ENCODE data around the gene MYH9.

Gene MYH9

GRCh38 chr22:36317658-36318271 is 70.0 kb downstream of the MYH9 start:
- Histone ChIP-seq H3K27ac (peak overlapping the region in 5 of 11 experiments; percentile 7 to 42 (median 28); a peak in 5 of 22 replicates), H3K4me1 (peaks cover 0 to 88% (median 57%) of the 10 kb centered on the region in 10 experiments; a peak in 17 of 20 replicates), H3K9me3 (replicated peaks in 1 of 11) (no peaks in the 10 kb centered on the region), H3K36me3 (peaks cover 97 to 100% (median 100%) of the 10 kb centered on the region in 11 experiments), H3K4me3 (no peak overlapping the region), H4K20me1 (peaks cover 28 to 100% (median 100%) of the 10 kb centered on the region in 11 experiments; a peak in 21 of 22 replicates), H3K4me2 (peak overlapping the region in 5 of 11 experiments; percentile 4 to 33 (median 5); a peak in 6 of 22 replicates), H3K9ac (peak overlapping the region in 1 of 11 experiments; percentile 16; a peak in 3 of 22 replicates), H3K27me3 (no peaks in the 10 kb centered on the region; a peak in 1 of 22 replicates)
- TF ChIP-seq Cebpa-rat (IDR thresholded peaks at IDR 0.05): no peak

- Histone ChIP-seq H3K9ac (peak overlapping the region in 4 of 11 experiments; percentile 22 to 41 (median 31); a peak in 5 of 22 replicates), H3K27ac (peak overlapping the region in 4 of 11 experiments; percentile 8 to 49 (median 36); a peak in 5 of 22 replicates), H3K9me3 (replicated peaks in 1 of 11) (no peaks in the 10 kb centered on the region), H3K4me1 (peaks cover 0 to 76% (median 62%) of the 10 kb centered on the region in 10 experiments; a peak in 17 of 20 replicates), H3K27me3 (no peaks in the 10 kb centered on the region), H3K4me3 (no peak overlapping the region), H4K20me1 (peaks cover 17 to 100% (median 100%) of the 10 kb centered on the region in 11 experiments; a peak in 21 of 22 replicates), H3K36me3 (peaks cover 97 to 100% (median 100%) of the 10 kb centered on the region in 11 experiments), H3K4me2 (peak overlapping the region in 8 of 11 experiments; percentile 28 to 81 (median 68); a peak in 14 of 22 replicates)
- no peak for TF ChIP-seq Cebpa-rat (IDR thresholded peaks at IDR 0.05)
Measured at GRCh38 chr22:36316419-36316818, 71.3 kb downstream of the MYH9 start.

DNA sequence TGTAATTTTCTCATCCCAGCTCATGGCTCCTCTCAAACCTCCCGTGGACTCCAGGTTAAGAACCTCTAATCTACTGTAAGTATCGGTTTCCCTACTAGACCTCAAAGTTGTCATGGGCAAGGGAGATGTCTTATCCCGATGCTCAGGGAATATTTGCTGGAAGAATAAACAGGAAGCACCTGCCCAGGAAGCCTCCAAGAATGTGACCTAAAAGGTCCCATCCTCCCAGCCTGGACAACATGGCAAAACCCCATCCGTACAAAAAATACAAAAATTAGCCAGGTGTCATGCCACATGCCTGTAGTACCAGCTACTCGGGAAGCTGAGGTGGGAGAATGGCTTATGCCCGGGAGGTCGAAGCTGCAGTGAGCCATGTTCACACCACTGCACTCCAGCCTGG is 72.4 kb downstream of the MYH9 start:
- Histone ChIP-seq H3K4me2 (peak overlapping the region in 8 of 11 experiments; percentile 38 to 81 (median 68); a peak in 15 of 22 replicates), H3K27ac (peak overlapping the region in 8 of 11 experiments; percentile 3 to 83 (median 68); a peak in 10 of 22 replicates), H3K9ac (peak overlapping the region in 6 of 11 experiments; percentile 0 to 41 (median 25); a peak in 9 of 22 replicates), H3K4me3 (no peak overlapping the region), H4K20me1 (peaks cover 17 to 100% (median 100%) of the 10 kb centered on the region in 11 experiments; a peak in 21 of 22 replicates), H3K9me3 (replicated peaks in 1 of 11) (no peaks in the 10 kb centered on the region), H3K4me1 (peaks cover 0 to 69% (median 62%) of the 10 kb centered on the region in 10 experiments; a peak in 17 of 20 replicates), H3K27me3 (no peaks in the 10 kb centered on the region), H3K36me3 (peaks cover 98 to 100% (median 100%) of the 10 kb centered on the region in 11 experiments)
- TF ChIP-seq Cebpa-rat (IDR thresholded peaks at IDR 0.05): no peak

DNA sequence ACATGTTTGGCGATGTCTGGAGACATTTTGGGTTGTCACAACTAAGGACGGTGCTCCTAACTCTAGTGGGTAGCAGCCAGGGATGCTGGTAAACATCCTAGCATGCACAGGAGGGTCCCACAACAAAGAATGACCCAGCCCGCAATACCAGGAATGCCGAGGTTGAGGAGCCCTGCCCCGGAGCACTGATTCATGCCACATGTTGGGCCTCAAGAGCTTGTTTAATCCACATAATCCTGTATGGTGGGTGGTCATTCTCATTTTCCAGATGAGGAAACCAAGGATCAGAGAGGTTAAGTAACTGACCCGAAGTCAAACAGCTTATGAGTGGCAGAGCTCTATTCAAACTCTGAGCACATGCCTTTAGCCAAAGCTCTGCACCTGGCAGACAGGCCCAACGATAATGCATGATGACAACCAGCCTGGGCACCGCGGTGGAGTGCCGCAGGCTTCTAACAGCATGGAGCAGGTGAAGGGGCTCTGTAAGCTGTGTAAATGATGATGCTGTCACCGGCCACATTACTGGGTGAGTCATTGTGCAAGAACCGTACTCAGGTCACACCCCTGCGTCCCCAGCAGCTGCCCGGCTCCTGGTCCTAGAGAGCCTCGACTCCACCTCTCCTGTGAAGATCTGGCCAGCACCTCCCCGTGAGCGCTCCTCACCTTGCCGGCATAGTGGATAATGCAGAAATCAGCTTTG is 76.2 kb downstream of the MYH9 start:
- H4K20me1 ChIP-seq: peaks cover 12 to 100% (median 100%) of the 10 kb centered on the region in 11 experiments; a peak in 21 of 22 replicates
- no peak overlapping the region for H3K4me3 ChIP-seq
- no peak overlapping the region for H3K4me2 ChIP-seq
- peak overlapping the region in 2 of 11 experiments; percentile 77 to 83; a peak in 3 of 22 replicates for H3K27ac ChIP-seq
- no peaks in the 10 kb centered on the region for H3K27me3 ChIP-seq
- no peak overlapping the region for H3K9ac ChIP-seq
- H3K9me3 ChIP-seq (replicated peaks in 1 of 11): no peaks in the 10 kb centered on the region
- TF ChIP-seq Cebpa-rat (IDR thresholded peaks at IDR 0.05): no peak
- peaks cover 0 to 44% (median 36%) of the 10 kb centered on the region in 10 experiments; a peak in 17 of 20 replicates for H3K4me1 ChIP-seq
- H3K36me3 ChIP-seq: peaks cover 98 to 100% (median 100%) of the 10 kb centered on the region in 11 experiments

- Histone ChIP-seq H3K36me3 (peaks cover 98 to 100% (median 100%) of the 10 kb centered on the region in 11 experiments), H3K4me1 (peaks cover 0 to 45% (median 19%) of the 10 kb centered on the region in 10 experiments; a peak in 17 of 20 replicates), H3K27me3 (no peaks in the 10 kb centered on the region), H3K4me2 (no peak overlapping the region), H3K9me3 (replicated peaks in 1 of 11) (no peaks in the 10 kb centered on the region), H3K9ac (no peak overlapping the region), H4K20me1 (peaks cover 9 to 100% (median 100%) of the 10 kb centered on the region in 11 experiments; a peak in 21 of 22 replicates), H3K27ac (peak overlapping the region in 2 of 11 experiments; percentile 4 to 15; a peak in 2 of 22 replicates), H3K4me3 (no peak overlapping the region)
- TF ChIP-seq Cebpa-rat (IDR thresholded peaks at IDR 0.05): no peak
Measured at GRCh38 chr22:36308880-36309279, 78.9 kb downstream of the MYH9 start.

GRCh38 chr22:36306227-36306626 is 81.5 kb downstream of the MYH9 start:
- Histone ChIP-seq H3K36me3 (peaks cover 99 to 100% (median 100%) of the 10 kb centered on the region in 11 experiments), H3K4me3 (no peak overlapping the region), H3K9me3 (replicated peaks in 1 of 11) (no peaks in the 10 kb centered on the region), H3K27ac (peak overlapping the region in 2 of 11 experiments; percentile 3 to 15; a peak in 2 of 22 replicates), H3K9ac (no peak overlapping the region), H4K20me1 (peaks cover 13 to 100% (median 100%) of the 10 kb centered on the region in 11 experiments; a peak in 21 of 22 replicates), H3K4me1 (peaks cover 0 to 63% (median 31%) of the 10 kb centered on the region in 10 experiments; a peak in 16 of 20 replicates), H3K27me3 (no peaks in the 10 kb centered on the region), H3K4me2 (peak overlapping the region in 1 of 11 experiments; percentile 10; a peak in 1 of 22 replicates)
- no peak for TF ChIP-seq Cebpa-rat (IDR thresholded peaks at IDR 0.05)

GRCh38 chr22:36305813-36306212 is 82.0 kb downstream of the MYH9 start:
- peaks cover 17 to 100% (median 100%) of the 10 kb centered on the region in 11 experiments; a peak in 21 of 22 replicates for H4K20me1 ChIP-seq
- H3K4me1 ChIP-seq: peaks cover 0 to 67% (median 35%) of the 10 kb centered on the region in 10 experiments; a peak in 16 of 20 replicates
- peak overlapping the region in 1 of 11 experiments; percentile 13; a peak in 2 of 22 replicates for H3K9ac ChIP-seq
- H3K27ac ChIP-seq: 0 out of 22 replicates have a peak overlapping the region, but pooled peaks of 2 of the 11 experiments have one; percentile 5 to 15
- no peak overlapping the region for H3K4me3 ChIP-seq
- H3K9me3 ChIP-seq (replicated peaks in 1 of 11): no peaks in the 10 kb centered on the region
- H3K36me3 ChIP-seq: peaks cover 99 to 100% (median 100%) of the 10 kb centered on the region in 11 experiments
- peak overlapping the region in 1 of 11 experiments; percentile 10; a peak in 1 of 22 replicates for H3K4me2 ChIP-seq
- H3K27me3 ChIP-seq: no peaks in the 10 kb centered on the region
- TF ChIP-seq Cebpa-rat (IDR thresholded peaks at IDR 0.05): no peak

DNA sequence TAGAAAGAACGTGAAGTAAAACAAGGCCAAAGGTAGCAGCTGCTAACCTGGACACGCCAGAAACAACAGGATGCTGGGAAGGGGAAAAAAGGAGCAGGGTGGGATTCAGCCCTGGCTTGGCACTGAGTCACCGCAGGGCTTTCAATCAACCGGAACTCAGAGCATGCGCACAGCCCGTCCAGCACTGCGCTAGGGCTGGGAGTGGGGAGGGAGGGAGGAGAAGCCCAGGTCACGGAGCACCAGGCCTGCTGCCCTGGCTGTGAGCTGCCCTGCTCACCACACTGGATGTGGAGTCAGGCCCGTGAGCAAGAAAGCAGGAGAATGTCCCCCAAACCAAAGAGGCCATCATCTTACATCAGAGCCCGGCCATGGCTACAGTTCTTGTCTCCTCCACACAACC is 83.3 kb downstream of the MYH9 start:
- peaks cover 25 to 100% (median 100%) of the 10 kb centered on the region in 11 experiments; a peak in 21 of 22 replicates for H4K20me1 ChIP-seq
- H3K4me1 ChIP-seq: peaks cover 0 to 80% (median 46%) of the 10 kb centered on the region in 10 experiments; a peak in 16 of 20 replicates
- no peak overlapping the region for H3K4me3 ChIP-seq
- H3K27me3 ChIP-seq: no peaks in the 10 kb centered on the region
- peak overlapping the region in 1 of 11 experiments; percentile 20; a peak in 1 of 22 replicates for H3K4me2 ChIP-seq
- peak overlapping the region in 4 of 11 experiments; percentile 5 to 37 (median 8); a peak in 3 of 22 replicates for H3K9ac ChIP-seq
- 0 out of 22 replicates have a peak overlapping the region, but pooled peaks of 1 of the 11 experiments have one; percentile 18 for H3K27ac ChIP-seq
- H3K9me3 ChIP-seq (replicated peaks in 1 of 11): peaks cover 0 to 1% (median 0%) of the 10 kb centered on the region in 11 experiments; a peak in 1 of 22 replicates
- no peak for TF ChIP-seq Cebpa-rat (IDR thresholded peaks at IDR 0.05)
- H3K36me3 ChIP-seq: peaks cover 100% of the 10 kb centered on the region in 11 experiments

Measured in BLaER1 treated with 17β-estradiol and CSF1 and Interleukin-3, amounts not matched to agents 10 nM and 100 nM (cell line).